ENCODE results near the gene SEC31B.
A peak's percentile ranks its signal among the peaks of the same experiment; 100 is the strongest.

SEC31B gene

DNA sequence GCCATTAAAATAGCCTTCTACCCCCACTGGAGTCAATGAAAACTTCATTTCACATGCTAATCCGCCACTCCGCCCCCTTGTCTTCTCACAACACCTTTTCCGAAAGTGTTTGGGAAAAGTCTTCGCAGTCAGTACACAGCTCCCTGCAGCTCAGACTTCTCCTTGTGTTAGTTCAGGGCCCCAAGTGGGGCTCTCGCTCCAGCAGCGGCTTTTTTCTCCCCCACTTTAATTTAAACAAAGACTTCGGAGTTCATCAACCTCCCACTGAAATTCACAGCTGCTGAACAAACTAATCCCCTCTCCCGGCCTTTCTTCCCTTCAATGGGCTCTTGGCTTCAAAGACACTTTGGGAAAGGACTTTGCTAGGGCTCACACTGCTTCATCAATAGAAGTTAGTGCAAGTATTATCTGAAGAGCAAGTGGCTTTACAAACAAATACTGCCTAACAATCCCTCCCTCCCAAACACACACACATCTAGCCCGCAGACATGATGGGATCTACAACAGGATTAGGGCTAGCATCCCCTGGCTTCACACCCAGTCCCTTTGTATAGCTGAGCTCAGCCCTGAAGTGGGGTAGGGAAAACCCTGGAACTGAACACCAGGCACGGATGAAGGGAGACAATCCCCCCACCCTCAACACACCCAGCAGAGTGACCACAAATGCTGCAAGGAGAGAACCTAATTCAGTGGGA lies 33.7 kb downstream of the SEC31B start:
- Histone ChIP-seq H3K4me1 (ENCODE audit: low read depth, poor library complexity, severe bottlenecking) (peaks cover 10% of the 10 kb centered on the region), H3K27ac (no peak overlapping the region), H4K20me1 (ENCODE audit: insufficient read depth) (no peaks in the 10 kb centered on the region), H3K4me2 (no peak overlapping the region), H3K79me2 (ENCODE audit: insufficient read depth, low read depth) (no peaks in the 10 kb centered on the region), H3K4me3 (IDR thresholded peaks at IDR 0.05; ENCODE audit: insufficient read depth, low read depth, low read length) (no peak overlapping the region), H2AFZ (ENCODE audit: low read depth) (no peak overlapping the region), H3K36me3 (ENCODE audit: insufficient read depth) (no peaks in the 10 kb centered on the region), H3K9ac (no peak overlapping the region), H3K27me3 (ENCODE audit: insufficient read depth, low read depth) (no peaks in the 10 kb centered on the region)
- TF ChIP-seq, protein P1, sequence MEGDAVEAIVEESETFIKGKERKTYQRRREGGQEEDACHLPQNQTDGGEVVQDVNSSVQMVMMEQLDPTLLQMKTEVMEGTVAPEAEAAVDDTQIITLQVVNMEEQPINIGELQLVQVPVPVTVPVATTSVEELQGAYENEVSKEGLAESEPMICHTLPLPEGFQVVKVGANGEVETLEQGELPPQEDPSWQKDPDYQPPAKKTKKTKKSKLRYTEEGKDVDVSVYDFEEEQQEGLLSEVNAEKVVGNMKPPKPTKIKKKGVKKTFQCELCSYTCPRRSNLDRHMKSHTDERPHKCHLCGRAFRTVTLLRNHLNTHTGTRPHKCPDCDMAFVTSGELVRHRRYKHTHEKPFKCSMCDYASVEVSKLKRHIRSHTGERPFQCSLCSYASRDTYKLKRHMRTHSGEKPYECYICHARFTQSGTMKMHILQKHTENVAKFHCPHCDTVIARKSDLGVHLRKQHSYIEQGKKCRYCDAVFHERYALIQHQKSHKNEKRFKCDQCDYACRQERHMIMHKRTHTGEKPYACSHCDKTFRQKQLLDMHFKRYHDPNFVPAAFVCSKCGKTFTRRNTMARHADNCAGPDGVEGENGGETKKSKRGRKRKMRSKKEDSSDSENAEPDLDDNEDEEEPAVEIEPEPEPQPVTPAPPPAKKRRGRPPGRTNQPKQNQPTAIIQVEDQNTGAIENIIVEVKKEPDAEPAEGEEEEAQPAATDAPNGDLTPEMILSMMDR (conservative IDR thresholded peaks at IDR 0.05; ENCODE audit: low read depth, low read length): no peak

DNA sequence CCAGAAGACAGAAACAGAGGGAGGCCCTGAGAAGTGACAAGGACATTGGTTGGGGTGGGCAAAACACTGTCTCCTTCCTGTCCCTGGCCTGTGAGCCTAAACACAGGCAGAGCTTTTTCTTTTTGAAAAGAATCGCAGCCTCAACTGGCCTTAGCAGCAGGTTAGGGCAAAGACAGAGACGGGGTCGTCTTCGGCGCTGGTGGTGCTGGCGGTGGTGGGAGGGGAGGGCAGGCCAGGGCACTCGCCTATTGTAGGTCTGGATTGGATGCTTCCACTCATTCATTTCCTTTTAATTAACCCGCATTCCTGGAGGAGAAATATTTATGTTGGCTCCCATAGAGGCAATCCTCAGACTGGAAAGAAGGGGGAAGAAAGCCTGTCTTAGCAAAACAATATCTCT lies 34.3 kb downstream of the SEC31B start:
- H2AFZ ChIP-seq (ENCODE audit: low read depth): no peak overlapping the region
- H3K4me1 ChIP-seq (ENCODE audit: low read depth, poor library complexity, severe bottlenecking): peaks cover 10% of the 10 kb centered on the region
- no peaks in the 10 kb centered on the region for H4K20me1 ChIP-seq (ENCODE audit: insufficient read depth)
- H3K4me2 ChIP-seq: no peak overlapping the region
- no peak overlapping the region for H3K9ac ChIP-seq
- H3K79me2 ChIP-seq (ENCODE audit: insufficient read depth, low read depth): no peaks in the 10 kb centered on the region
- H3K27ac ChIP-seq: no peak overlapping the region
- H3K4me3 ChIP-seq (IDR thresholded peaks at IDR 0.05; ENCODE audit: insufficient read depth, low read depth, low read length): no peak overlapping the region
- no peaks in the 10 kb centered on the region for H3K27me3 ChIP-seq (ENCODE audit: insufficient read depth, low read depth)
- no peaks in the 10 kb centered on the region for H3K36me3 ChIP-seq (ENCODE audit: insufficient read depth)
- TF ChIP-seq, protein P1 (conservative IDR thresholded peaks at IDR 0.05; ENCODE audit: low read depth, low read length): no peak

DNA sequence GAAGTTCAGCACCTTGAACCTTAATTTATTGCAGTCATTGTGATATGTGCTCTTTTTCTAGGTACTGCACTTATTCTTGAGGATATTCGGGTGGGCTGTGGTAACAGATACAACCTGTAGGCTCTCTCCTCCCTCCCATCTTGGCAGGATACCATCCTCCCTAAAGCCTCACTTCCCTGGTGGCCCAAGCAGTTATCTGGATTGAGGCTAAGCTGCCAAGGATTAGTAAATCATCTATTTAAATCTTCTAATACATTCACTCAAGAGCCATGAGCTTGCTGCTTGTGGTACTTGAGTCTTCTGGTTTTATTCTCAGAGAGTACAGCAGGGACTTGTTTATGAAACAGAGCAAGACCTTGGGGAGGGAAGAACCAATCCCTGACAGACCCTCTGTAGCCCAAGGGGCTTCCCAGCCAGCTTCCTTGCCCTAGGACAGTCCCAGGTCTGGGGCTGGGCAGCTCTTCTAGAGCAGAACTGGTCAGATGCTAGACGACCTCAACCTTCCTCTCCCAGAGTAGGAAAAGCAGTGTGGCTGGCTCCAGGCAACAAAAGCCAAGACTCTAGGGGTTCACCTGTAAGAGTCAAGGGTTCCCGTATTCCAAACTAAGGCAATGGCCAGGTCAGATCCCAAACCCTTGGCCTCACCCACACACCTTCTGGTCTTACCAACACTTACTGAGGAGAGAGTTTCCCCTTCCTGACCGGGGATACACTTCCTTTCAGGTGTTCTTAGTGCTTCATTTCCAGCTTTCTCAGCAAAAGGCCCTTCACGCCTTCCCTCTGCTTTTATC lies 35.6 kb downstream of the SEC31B start:
- Histone ChIP-seq H3K9ac (no peak overlapping the region), H3K27ac (no peak overlapping the region), H4K20me1 (ENCODE audit: insufficient read depth) (no peaks in the 10 kb centered on the region), H3K4me1 (ENCODE audit: low read depth, poor library complexity, severe bottlenecking) (peaks cover 10% of the 10 kb centered on the region), H3K79me2 (ENCODE audit: insufficient read depth, low read depth) (no peaks in the 10 kb centered on the region), H3K4me3 (IDR thresholded peaks at IDR 0.05; ENCODE audit: insufficient read depth, low read depth, low read length) (no peak overlapping the region), H3K36me3 (ENCODE audit: insufficient read depth) (no peaks in the 10 kb centered on the region), H2AFZ (ENCODE audit: low read depth) (no peak overlapping the region), H3K4me2 (no peak overlapping the region), H3K27me3 (ENCODE audit: insufficient read depth, low read depth) (peaks cover 3% of the 10 kb centered on the region; the same call in 1 of the 2 replicates)
- TF ChIP-seq, protein P1 (conservative IDR thresholded peaks at IDR 0.05; ENCODE audit: low read depth, low read length): no peak

DNA sequence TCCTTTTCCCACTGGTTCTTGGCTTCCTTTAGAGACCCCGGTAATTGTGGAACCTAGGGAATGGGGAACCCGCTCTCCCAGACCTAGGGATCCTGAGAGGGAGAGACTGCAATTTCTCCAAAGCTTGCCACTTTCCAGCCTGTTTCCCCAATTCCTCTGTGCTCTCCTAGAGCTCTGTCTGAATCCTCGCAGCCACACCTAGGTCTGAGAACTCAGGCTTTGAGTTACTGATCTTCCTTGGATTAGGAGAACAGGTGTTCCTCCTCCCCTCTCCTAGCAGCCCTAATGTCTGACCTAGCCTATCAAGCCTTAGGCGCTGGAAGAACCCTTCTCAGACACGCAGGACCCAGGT lies 36.9 kb downstream of the SEC31B start:
- Histone ChIP-seq H3K36me3 (ENCODE audit: insufficient read depth) (no peaks in the 10 kb centered on the region), H3K27ac (no peak overlapping the region), H3K4me2 (peak overlapping the region; percentile 83), H4K20me1 (ENCODE audit: insufficient read depth) (no peaks in the 10 kb centered on the region), H3K27me3 (ENCODE audit: insufficient read depth, low read depth) (peaks cover 3% of the 10 kb centered on the region; the same call in 1 of the 2 replicates), H2AFZ (ENCODE audit: low read depth) (peak overlapping the region; percentile 87), H3K4me3 (IDR thresholded peaks at IDR 0.05; ENCODE audit: insufficient read depth, low read depth, low read length) (no peak overlapping the region), H3K4me1 (ENCODE audit: low read depth, poor library complexity, severe bottlenecking) (peaks cover 10% of the 10 kb centered on the region), H3K9ac (peak overlapping the region; percentile 46; the same call in 1 of the 2 replicates), H3K79me2 (ENCODE audit: insufficient read depth, low read depth) (no peaks in the 10 kb centered on the region)
- TF ChIP-seq, protein P1 (conservative IDR thresholded peaks at IDR 0.05; ENCODE audit: low read depth, low read length): 0 out of 2 replicates have a peak, but pooled peaks have one; percentile 55

All from KMS-11 (cell line).